A549 (cell line): ENCODE results near the gene UBAC2.

Experiments
- CEBPB ChIP-seq, 2 experiments: fragments of >200 bp in 1 of 2; sonication (Bioruptor Twin) in 1 of 2; formaldehyde crosslinking in 1 of 2; IDR thresholded peaks; 2 replicates each; pipeline ENCODE4 v1.6.1; 2012 to 2016
- EP300 ChIP-seq, 2 experiments: fragments of >200 bp; sonication (Bioruptor Twin); formaldehyde crosslinking; IDR thresholded peaks; 2 replicates in 1 of 2; 3 replicates in 1 of 2; pipeline ENCODE4 v1.6.1; 2016 to 2017
- HOXA7 ChIP-seq: fragments of 250-450 bp; sonication (Bioruptor Pico); IDR thresholded peaks from 2 replicates; pipeline ENCODE4 v1.5.0; 2020; ENCODE audit warnings: mild to moderate bottlenecking, moderate library complexity
- JUNB ChIP-seq: fragments of >200 bp; sonication (Bioruptor Twin); formaldehyde crosslinking; IDR thresholded peaks from 2 replicates; pipeline ENCODE4 v1.6.1; 2016
- MAZ ChIP-seq: fragments of 150-350 bp; IDR thresholded peaks from 2 replicates; pipeline ENCODE4 v1.6.1; 2014; ENCODE audit warnings: antibody characterized with exemption, low read depth, low read length, borderline replicate concordance
- NPAS2 ChIP-seq: fragments of 250-450 bp; sonication (Bioruptor Pico); IDR thresholded peaks from 2 replicates; pipeline ENCODE4 v1.8.0; 2022; ENCODE audit warnings: mild to moderate bottlenecking, moderate library complexity, borderline replicate concordance
- POLR2A ChIP-seq: IDR thresholded peaks from 2 replicates; pipeline ENCODE4 v1.6.1; 2012; ENCODE audit warnings: mild to moderate bottlenecking, low read length
- RCOR1 ChIP-seq: fragments of 150-350 bp; IDR thresholded peaks from 2 replicates; pipeline ENCODE4 v1.6.1; 2014; ENCODE audit warnings: antibody characterized with exemption, low read length, low read depth
- TP53 ChIP-seq: fragments of 250-450 bp; sonication (Bioruptor Pico); IDR thresholded peaks from 2 replicates; pipeline ENCODE4 v1.5.0; 2021; ENCODE audit warnings: mild to moderate bottlenecking, moderate library complexity
- TF ChIP-seq, protein P1 (sequence below): fragments of >200 bp; sonication (Bioruptor Twin); formaldehyde crosslinking; IDR thresholded peaks from 3 replicates; pipeline ENCODE4 v1.5.1; 2016
- TF ChIP-seq, protein P2 (sequence below): fragments of >200 bp; sonication (Bioruptor Twin); formaldehyde crosslinking; IDR thresholded peaks from 3 replicates; pipeline ENCODE4 v1.6.1; 2016

DNA sequence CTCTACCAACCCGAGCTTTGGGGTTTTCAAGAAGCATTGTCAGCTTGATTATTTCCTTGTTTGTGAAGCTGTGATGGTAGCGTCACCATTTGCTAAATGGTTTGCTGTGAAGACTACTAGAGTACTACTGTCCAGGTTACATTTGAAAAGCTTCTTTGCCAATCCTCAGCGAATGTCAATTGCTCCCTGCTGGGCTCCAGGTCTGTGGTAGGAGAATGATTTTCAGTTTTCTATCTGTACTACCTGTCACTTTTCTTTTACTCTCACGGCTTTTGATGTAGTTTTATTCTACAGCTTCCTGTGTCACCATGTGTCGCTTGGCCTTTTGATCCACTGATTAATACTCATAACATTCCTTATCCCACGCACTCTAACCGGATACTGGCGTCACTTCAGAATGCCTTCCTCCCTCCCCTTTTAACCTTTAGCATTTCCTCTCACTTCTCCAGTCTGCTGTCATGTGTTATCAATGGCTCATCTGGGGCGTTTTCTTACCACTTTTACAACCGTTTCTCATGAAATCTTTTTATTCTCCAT lies 114.1 kb downstream of the UBAC2 start:
- no peak for TF ChIP-seq EP300 (IDR thresholded peaks at IDR 0.05)
- TF ChIP-seq, protein P1, sequence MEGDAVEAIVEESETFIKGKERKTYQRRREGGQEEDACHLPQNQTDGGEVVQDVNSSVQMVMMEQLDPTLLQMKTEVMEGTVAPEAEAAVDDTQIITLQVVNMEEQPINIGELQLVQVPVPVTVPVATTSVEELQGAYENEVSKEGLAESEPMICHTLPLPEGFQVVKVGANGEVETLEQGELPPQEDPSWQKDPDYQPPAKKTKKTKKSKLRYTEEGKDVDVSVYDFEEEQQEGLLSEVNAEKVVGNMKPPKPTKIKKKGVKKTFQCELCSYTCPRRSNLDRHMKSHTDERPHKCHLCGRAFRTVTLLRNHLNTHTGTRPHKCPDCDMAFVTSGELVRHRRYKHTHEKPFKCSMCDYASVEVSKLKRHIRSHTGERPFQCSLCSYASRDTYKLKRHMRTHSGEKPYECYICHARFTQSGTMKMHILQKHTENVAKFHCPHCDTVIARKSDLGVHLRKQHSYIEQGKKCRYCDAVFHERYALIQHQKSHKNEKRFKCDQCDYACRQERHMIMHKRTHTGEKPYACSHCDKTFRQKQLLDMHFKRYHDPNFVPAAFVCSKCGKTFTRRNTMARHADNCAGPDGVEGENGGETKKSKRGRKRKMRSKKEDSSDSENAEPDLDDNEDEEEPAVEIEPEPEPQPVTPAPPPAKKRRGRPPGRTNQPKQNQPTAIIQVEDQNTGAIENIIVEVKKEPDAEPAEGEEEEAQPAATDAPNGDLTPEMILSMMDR: no peak
- no peak for TF ChIP-seq RCOR1
- TF ChIP-seq, protein P2, sequence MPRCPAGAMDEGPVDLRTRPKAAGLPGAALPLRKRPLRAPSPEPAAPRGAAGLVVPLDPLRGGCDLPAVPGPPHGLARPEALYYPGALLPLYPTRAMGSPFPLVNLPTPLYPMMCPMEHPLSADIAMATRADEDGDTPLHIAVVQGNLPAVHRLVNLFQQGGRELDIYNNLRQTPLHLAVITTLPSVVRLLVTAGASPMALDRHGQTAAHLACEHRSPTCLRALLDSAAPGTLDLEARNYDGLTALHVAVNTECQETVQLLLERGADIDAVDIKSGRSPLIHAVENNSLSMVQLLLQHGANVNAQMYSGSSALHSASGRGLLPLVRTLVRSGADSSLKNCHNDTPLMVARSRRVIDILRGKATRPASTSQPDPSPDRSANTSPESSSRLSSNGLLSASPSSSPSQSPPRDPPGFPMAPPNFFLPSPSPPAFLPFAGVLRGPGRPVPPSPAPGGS: no peak
- no peak for TF ChIP-seq NPAS2 (CRISPR knock-in tag)
- no peak for TF ChIP-seq CEBPB (IDR thresholded peaks at IDR 0.05)
- TF ChIP-seq POLR2A: no peak
- TF ChIP-seq MAZ: no peak
- TF ChIP-seq HOXA7: no peak
- TF ChIP-seq JUNB: no peak
- no peak for TF ChIP-seq TP53 (CRISPR knock-in tag)
